Measurements from ENCODE around the gene MOB3B.

Gene MOB3B

DNA sequence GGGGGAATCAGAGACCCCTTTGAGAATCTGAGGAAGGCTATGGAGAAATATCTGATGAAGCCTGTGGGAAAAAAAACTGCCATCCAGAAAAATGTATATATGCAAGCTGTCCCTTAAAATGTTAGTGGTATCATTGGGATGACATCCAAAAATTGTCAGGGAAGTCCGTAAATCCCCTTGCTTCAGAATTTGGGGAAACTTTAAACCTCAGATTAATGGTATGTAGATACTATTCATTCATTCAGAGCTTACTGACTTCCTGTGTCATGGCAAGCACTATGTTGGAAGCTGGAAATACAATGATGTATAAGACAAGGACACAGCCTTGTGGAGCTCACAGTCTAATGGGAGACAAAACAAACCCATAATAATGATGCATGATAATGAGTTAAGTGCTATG, 10.9 kb upstream of the MOB3B start:
- DNase-seq: no peak

DNA sequence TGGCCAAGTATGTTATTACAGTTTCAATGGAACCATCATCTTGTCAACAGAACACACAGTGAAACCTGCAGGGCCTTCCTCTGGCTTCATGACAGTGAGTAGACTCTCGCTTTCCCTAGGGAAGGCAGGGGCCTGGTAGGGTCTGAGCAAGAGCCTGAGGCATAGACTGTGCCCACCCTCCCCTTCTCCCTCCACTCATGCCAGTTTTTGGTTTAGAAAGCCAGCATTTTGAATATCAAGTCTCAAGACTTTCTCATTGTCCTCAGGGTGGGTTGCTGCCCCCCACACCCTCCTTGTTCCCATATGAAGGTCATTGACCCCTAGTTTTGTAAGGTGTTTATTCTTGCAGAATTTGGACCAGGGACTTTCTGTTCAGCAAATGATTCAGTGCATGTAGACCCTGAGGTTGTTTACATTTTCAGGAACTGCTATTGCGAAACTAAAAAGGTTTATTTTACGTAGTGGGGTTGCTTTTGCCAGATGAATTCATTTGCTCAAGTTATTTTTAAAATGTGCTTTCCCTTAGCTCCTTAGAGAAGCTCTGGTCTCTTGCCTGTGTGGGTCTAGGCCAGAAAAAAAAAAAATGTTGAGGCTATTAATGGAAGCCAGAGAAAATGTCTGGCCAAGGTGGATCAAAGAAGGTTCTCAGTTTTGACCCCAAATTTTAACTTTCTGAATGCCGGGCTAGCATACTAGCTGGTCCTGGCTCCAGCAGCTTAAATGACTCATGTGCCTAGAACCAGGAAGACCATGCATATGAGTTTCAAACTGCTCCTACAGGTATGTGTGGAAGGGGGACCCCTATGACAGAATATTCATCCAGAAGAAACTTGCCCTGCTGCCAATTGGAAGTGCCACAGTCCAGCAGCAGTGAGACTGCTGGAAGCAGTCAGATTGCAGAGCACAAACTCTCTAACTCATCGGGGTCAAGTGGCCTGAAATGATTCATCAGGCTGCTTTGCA, 10.1 kb upstream of the MOB3B start:
- DNase-seq: no peak

DNA sequence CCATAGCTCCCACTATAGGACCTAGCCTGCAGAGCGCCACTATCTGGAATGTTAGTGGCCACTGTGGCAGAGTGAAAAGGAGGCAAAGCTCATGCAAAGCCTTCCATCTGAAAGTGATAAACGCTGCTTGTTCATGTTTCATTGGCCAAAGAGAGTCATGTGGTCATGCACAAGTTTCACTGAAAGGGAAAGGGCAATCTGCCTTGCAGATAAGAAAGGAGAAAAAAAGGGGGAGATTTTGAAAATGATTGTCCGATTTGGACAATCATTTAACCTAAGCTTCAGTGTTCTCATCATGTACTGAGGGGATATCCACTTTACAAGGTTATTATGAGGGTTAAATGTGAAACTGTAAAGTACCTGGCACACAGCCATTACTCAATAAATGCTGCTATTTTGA, 9.0 kb upstream of the MOB3B start:
- DNase-seq: no peak

DNA sequence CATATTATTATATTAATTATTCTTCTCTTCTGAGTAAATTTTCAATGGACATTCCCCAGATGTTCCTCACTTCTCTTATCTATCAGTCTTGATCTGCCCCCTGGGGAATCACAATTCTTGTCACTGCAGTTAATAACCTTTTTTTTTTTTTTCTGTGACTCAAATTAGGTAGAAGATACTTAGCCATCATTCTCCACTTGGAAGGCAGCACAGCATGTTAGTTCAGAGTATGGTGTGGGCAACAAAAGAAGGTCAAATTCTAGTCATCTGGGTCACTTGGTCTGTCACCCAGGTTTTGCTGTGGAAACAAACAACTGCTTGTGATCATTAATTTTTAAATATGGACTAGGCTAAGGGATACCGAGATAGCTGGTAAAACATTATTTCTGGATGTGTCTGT, 8.1 kb upstream of the MOB3B start:
- peak; percentile 14 for DNase-seq

DNA sequence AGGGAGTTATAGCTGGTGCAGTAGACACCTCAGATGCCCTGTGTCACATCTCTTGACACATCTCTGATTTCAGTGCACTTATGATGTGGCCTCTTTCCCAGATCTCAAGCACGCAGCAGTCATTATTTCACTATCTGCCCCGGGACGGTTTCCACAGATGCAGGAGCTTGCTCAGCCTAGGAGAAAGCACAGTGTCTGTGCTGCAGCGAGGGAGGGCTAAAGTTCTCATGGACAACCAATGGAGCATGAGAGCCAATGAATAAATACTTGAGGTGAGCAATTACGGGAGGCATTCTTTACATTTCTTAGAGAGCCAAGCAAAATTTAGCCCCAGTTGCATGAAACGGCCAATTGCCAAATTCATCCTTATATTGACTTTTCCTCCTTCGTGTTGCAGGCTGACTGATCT, 7.4 kb upstream of the MOB3B start:
- DNase-seq: no peak

DNA sequence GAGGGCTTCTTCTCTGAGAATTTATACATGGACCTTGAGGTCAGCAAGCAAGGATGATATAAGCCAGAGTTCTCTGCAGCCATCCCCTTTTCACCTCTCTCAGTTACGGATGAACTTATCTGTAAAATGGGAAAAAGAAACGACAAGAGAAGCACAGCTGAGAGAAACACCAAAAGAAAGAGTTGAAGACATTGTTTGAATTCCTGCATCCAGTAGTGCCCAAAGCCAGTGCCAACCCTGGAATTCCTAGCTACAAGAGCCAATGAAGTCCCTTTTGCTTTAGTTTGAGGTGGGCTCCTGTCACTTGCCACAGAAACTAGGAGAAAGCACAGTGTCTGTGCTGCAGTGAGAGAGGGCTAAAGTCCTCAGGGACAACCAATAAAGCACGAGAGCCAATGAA, 6.6 kb upstream of the MOB3B start:
- DNase-seq: no peak

DNA sequence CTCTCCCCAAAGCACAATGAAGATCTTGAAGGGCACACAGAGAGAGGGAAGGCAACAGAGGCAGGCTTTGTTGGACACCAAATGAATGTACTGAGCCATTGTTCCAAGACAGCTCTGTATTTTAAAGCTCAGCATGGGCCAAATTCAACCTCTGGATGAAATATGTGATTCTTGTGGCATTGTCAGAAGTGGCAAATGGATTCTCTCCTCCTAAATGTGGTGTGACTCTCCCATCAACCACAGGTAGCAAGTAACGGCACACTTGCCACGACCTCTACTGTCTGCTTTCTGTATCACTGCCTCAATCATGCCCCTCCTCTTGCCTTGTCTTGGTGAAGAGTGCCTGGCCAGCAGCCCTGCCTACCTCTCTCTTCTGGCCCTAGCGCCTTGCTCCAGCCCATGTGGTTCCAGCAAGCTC, 6.1 kb upstream of the MOB3B start:
- DNase-seq: peak; percentile 18

DNA sequence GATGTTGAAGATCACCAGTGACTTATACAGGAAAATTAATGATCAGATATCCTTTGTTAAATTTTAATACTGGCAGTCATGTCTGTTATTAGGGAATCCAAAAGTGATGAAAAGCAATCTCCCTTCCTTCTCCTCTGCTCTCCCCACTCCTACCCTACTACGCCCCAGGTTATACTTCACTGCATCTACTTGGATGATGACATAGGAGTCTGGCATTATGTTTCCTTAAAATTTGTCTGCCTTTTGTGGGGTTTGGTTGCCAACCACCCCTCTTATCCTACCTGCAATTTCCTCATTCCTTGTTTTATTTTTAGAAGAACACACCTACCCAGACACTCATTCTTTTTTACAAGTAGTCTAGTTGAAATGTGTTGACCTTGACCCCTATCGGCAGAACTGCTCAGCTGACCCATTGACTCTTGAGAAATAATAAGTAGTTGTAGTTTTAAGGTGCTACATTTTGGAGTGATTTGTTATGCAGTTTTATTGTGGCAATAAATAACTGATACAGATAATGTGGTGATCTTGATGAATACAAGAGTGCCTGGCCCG, 5.1 kb upstream of the MOB3B start:
- no peak for DNase-seq

DNA sequence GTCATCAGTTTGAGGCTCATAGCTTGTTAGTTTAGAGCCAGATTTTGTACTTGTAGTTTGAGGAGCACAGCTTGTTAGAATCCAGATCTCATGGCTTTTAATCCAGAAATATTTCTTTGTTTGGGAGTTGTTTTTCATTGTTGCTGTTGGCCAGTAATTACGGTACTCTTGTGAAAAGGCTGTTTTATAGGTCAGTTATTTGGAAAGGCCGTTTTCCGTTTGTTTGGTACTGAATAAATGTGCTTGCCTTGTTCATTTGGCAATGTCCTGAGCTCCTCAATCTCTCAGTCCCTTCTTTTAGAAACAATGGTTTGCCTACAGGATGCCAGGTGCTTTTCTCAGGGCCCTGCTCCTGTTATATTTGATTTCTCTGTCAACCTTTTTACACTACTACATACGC, 4.5 kb upstream of the MOB3B start:
- DNase-seq: no peak

DNA sequence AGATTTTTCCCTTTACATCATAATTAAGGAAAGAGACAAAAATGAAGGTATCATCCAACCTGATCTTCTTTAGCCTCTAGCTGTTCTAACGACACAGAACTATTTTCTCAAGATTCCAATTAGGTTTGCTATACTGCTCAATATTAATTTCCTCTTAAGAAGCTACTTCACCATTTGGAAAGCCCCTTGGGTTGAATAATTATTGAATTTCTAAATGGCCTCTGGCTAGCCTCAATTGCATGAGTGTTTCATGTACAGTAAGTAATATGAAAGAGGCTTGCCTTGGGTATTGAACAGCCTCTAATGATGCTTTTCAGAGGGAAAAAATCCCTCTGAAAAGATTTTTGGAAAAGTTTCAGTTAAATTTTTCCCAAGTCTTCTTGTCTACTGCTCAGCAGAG, 3.7 kb upstream of the MOB3B start:
- DNase-seq: no peak

DNA sequence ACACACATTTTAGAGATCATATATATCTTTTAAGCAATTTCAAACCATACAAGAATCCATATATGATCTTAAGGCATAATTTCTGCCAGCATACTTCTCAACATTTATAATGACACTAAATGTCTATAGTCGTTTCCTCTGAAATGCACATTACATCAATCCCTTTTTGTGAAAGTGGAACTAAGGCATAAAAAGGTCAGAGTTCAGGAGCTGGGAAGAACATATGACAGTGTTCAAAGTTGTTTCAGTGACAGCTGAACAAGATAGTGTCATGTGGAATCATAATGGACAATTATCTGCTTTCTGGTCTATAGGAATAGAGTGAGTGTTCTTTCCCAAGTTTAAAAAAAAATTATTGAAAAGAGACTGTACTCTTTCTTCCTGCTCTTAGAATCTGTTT, 2.4 kb upstream of the MOB3B start:
- DNase-seq: no peak

DNA sequence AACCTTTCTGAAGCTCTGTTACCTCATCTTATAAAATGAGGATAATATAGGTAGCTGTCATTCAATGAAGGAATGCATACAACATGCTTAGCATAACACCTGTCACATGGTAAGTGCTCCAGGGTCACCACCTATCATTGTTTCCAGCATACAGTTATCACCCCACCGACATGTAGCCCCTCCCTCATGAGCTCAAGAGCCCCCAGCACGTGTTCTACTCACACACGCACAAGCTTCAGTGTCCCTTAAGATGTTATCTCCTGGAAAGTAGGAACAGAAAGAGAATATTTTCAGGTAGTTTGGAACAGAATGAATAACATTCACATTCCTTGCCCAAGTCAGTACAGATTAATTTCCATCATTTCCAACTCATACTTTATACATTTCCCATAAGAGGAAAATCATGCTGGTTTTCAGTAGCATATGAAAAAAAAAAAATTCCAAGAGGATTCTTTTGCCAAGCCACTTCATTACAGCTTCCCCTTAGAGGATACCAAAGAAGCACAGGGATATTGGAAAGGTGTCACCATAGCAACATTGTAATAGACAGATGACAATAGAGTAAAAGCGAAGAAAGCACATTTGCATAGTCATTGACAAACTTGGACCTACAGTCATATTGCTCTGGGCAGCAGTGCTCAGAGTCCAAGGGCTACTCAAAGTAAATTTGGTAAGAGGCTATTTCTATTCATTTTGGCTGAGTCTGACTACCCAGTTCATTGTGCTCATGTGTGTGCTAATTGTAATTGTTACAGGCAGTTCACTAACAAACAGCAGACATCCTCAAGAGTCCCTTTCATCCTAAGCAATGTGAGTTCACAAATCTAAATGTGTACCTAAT, 1.5 kb upstream of the MOB3B start:
- DNase-seq: no peak

DNA sequence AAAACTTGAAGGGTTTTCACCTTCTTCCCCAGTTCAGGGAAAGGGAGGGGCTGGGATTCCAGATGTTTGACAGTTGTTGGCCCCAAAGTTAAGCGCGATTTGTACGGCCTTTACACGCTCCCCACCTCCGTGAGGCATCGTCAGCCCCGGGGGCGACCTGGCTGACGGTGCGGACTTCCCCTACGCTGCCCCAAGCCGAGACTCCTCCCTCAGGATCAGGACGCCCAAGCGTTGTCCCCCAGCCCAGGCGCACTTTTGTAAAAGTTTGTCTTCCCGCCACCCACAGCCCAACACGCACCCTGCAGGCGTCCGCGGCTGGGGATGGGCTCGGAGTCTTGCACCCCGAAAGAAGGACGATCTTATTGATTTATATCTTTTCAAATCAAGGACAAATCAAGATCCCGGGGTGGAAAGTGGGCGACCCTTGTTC, 713 bp downstream of the MOB3B start:
- peak; percentile 58 for DNase-seq

DNA sequence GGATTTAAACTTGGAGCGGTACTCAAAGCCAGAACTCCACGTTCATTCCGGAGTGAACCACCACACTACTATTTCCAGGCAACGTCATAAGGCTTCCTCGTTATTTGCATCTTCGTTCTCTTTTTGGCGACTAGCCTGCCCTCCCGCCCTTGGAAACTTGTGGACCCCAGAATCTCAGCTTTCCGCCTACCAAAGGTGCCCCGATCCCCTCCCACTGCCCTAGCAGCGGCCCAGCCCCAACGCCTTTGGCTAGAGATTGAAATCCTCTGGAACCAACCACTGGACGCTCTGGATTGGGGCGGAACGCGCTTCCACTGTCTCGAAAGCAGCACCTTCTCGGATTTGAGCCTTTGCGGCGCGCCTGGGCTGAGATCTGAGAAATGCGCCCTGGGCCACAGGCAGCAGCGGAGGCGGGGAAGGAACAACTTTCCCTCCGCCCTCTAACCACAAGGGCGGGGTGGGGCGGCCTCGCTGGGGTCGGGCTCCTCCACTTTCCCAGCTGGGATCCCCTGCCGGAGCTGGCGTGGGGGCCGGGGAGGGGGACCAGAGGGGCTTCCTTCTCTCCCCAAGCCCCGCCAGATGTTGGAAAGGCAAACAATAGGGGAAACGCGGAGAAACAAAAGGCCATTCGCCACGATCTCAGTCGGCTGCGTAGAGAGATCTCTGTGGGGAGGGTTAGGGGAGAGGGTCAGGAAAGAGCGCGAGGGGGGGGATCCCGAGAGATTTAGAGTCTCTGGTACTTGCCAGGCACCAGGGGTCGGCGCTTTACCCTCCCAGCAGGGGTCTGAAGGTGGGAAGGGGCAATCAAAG, 1.3 kb downstream of the MOB3B start:
- DNase-seq: no peak

DNA sequence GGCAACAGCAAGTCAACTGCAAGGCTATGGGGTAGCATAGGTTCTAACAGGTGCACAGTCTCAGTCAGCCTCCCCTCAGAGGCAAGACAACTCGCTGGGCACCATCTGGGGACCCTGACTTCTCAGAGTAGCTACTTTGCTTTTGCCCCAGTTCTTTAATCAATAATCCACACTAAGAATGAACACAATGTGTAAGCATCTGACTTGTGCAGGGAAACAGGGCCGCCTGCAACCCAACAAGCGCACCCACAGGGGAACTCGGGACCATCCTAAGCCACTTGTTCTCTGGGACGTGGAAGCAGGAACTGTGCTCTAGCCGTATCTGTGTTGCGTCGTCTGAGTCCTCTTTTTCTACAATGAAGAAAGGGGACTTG, 1.9 kb downstream of the MOB3B start:
- DNase-seq: no peak

DNA sequence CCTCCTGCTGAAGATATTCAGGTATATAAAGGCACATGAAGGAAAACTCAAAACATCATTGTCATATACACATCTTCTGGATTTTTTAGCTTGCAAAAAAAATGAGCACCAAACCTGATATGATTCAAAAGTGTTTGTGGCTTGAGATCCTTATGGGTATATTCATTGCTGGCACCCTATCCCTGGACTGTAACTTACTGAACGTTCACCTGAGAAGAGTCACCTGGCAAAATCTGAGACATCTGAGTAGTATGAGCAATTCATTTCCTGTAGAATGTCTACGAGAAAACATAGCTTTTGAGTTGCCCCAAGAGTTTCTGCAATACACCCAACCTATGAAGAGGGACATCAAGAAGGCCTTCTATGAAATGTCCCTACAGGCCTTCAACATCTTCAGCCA, 5.4 kb downstream of the MOB3B start, which contains the start of gene IFNK:
TSS of gene IFNK (plus strand) at position 55 of the 400 bp plus-strand sequence. CDS start at position 102, 47 bp downstream.
- DNase-seq: no peak

DNA sequence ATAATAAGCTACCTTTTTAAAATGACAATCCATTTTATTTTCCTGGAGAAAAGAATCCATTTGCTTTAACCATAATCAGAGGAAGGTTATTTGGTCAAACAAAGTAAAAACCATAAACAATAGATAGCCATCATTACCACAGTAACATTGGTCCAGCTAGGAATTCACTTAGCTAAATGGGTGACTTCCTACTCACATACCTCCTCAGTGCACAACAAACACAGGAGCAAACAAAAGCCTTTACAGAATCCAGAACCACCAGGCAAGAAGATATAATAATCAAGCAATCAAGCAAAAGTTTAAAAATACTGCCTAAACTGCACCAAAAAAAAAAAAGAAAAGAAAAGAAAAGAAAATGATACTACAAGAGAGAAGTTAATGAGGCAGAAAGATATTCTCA, 6.5 kb downstream of the MOB3B start:
- no peak for DNase-seq

DNA sequence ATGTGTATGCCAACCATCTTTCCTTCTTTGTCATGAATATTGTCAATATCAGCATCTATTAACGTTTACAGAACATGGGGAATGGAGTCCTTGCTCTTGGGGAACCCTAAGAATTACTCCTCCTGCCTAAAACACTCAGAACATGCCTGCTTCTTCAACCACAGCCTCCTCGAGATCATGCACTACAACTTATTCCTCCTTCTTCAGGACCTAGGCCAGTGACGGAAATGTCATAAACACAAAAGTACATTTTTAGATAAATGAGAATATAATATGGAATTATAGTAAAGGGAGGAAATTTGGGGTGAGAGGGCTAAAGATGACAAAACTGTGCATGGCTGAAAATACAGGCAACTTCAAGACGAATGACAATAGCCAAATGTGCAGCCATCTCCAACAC, 8.6 kb downstream of the MOB3B start:
- no peak for DNase-seq

DNA sequence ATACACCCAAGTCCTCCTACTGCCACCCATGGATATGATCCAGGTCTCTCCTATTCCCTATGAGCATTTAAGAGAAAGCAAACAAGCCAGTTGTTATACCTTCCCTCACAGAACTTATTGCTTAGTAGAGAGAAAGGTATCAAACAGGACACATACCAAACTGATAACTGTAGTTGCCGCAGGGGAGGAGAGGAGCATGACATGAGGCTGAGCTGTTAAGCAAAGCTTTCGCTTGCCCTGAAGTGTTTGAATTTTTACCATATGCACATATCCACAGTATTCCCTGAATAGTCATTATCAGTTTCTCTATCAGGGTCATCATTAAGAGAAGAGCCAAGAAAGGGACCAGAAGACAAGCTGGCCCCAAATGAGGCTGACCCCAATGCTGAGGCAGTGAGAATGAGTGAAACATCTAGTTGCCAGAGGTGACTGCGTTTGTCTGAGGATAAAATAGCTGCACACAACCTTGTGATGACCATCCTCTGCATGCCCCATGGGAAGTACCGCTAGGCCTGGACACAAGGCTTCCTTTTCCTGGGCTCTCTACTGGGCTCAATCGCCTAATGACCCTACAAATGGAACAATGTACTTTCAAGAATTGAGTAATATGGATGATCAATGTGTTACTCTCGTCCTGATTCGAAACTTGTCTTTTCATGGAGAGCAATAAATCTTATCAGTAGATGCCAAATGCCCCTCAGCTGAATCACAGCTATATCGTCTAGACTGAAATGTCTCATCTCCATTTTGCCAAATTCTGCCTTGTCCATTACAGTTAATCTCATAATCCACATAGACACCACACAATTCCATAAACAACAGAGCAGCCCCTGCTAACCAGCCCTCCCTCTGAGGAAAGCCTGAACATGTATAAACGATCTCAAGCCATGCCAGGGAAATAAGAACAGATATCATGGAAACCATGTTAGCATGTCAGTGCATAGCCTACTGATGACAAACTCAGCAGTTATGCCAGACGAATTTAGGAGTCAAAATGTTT, 9.8 kb downstream of the MOB3B start:
- no peak for DNase-seq

DNA sequence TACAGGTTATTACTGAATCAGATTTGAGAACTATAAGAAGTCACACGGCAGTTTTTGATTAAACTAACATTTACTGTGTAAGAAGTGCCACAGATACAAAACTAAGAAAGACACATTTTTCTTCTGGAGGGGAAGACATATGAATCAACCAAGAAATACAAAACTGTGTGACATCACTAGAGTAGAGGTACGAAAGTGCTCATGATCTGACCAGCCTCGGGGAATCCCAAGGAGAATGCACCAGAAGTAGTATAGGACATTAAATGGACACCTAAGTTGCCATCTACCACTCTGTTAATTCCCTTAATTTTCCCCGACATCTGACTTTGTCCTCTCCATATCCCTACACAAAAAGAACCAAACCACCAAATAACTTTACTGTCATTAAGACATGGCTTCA, 10.8 kb downstream of the MOB3B start:
- no peak for DNase-seq

DNA sequence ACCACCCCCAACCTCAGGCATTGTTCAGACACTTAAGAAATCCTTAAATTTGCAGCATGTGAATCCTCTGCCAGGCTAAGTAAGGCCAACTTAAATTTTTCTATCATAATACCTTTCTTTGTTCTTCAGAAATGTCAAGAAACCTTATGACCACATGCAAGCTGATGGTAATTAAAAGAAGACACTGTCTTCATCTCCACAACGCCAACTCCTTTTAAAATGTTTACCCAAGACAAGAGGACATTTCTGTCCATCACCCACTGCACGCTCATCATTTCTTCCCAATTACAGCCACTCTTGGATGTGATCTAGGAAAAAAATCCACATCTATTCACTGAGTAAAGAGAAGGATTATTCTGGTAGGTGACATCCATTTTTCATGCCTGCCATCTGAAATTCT, 11.6 kb downstream of the MOB3B start:
- no peak for DNase-seq

Data from NCI-H146 (cell line).